Neural cell (in vitro differentiated cells): ENCODE results near the gene CKM.

Experiments
- EP300 ChIP-seq: fragments of 450-650 bp; conservative IDR thresholded peaks from 2 replicates; pipeline ENCODE4 v1.6.1; 2014; ENCODE audit warnings: antibody characterized with exemption, mild to moderate bottlenecking, moderate library complexity; ENCODE audit not compliant: poor library complexity, severe bottlenecking
- RAD21 ChIP-seq: fragments of 450-650 bp; conservative IDR thresholded peaks from 2 replicates; pipeline ENCODE4 v1.6.1; 2014; ENCODE audit warnings: antibody characterized with exemption, mild to moderate bottlenecking, moderate library complexity
- TF ChIP-seq, protein P1 (sequence below): fragments of 450-650 bp; IDR thresholded peaks from 2 replicates; pipeline ENCODE4 v1.5.1; 2014; ENCODE audit warnings: antibody characterized with exemption, mild to moderate bottlenecking, moderate library complexity; ENCODE audit not compliant: poor library complexity, severe bottlenecking
- TF ChIP-seq, protein P2 (sequence below): IDR thresholded peaks from 2 replicates; pipeline ENCODE4 v1.6.1; 2012; ENCODE audit warnings: borderline replicate concordance

DNA sequence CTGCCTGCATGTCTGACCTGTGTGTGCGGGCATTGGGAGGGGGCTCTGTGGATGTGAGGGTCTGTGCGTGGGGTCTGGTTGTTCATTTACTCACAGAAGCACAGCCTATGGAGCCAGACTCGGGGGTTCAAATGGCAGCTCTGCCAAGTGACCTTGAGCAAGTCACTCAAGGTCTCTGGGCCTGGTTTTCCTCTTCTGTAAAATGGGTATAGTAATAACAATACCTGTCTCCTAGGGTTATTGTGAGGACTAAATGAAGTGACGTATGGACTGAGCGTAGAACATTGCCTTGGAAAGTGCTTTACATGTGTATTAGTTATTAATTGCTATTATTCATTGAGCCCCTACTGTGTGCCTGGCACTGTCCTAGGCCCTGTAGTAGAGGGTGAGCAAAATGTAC is 24.4 kb downstream of the CKM start:
- TF ChIP-seq, protein P1, sequence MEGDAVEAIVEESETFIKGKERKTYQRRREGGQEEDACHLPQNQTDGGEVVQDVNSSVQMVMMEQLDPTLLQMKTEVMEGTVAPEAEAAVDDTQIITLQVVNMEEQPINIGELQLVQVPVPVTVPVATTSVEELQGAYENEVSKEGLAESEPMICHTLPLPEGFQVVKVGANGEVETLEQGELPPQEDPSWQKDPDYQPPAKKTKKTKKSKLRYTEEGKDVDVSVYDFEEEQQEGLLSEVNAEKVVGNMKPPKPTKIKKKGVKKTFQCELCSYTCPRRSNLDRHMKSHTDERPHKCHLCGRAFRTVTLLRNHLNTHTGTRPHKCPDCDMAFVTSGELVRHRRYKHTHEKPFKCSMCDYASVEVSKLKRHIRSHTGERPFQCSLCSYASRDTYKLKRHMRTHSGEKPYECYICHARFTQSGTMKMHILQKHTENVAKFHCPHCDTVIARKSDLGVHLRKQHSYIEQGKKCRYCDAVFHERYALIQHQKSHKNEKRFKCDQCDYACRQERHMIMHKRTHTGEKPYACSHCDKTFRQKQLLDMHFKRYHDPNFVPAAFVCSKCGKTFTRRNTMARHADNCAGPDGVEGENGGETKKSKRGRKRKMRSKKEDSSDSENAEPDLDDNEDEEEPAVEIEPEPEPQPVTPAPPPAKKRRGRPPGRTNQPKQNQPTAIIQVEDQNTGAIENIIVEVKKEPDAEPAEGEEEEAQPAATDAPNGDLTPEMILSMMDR: no peak
- TF ChIP-seq, protein P2, sequence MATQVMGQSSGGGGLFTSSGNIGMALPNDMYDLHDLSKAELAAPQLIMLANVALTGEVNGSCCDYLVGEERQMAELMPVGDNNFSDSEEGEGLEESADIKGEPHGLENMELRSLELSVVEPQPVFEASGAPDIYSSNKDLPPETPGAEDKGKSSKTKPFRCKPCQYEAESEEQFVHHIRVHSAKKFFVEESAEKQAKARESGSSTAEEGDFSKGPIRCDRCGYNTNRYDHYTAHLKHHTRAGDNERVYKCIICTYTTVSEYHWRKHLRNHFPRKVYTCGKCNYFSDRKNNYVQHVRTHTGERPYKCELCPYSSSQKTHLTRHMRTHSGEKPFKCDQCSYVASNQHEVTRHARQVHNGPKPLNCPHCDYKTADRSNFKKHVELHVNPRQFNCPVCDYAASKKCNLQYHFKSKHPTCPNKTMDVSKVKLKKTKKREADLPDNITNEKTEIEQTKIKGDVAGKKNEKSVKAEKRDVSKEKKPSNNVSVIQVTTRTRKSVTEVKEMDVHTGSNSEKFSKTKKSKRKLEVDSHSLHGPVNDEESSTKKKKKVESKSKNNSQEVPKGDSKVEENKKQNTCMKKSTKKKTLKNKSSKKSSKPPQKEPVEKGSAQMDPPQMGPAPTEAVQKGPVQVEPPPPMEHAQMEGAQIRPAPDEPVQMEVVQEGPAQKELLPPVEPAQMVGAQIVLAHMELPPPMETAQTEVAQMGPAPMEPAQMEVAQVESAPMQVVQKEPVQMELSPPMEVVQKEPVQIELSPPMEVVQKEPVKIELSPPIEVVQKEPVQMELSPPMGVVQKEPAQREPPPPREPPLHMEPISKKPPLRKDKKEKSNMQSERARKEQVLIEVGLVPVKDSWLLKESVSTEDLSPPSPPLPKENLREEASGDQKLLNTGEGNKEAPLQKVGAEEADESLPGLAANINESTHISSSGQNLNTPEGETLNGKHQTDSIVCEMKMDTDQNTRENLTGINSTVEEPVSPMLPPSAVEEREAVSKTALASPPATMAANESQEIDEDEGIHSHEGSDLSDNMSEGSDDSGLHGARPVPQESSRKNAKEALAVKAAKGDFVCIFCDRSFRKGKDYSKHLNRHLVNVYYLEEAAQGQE: no peak
- TF ChIP-seq EP300 (no peak), RAD21 (no peak)
